Adipocyte (in vitro differentiated cells): ENCODE measurements around the gene MIDN.

Experiments
- DNase-seq: peaks from one replicate; pipeline ENCODE4 v3.0.0-alpha.2; 2015; ENCODE audit warnings: low read depth
- H3K27me3 ChIP-seq: replicated peaks from 2 replicates; pipeline ENCODE4 v1.7.0; 2013; ENCODE audit warnings: mild to moderate bottlenecking, low read length, moderate library complexity; ENCODE audit not compliant: control insufficient read depth, insufficient read depth
- H3K36me3 ChIP-seq: 2 replicates; pipeline ENCODE4 v1.7.0; 2013; ENCODE audit warnings: low read length, mild to moderate bottlenecking, moderate library complexity; ENCODE audit not compliant: control insufficient read depth, insufficient read depth, severe bottlenecking
- H3K4me1 ChIP-seq: 2 replicates; pipeline ENCODE4 v1.7.0; 2013; ENCODE audit warnings: mild to moderate bottlenecking, low read length, moderate library complexity; ENCODE audit not compliant: control insufficient read depth, insufficient read depth
- H3K4me3 ChIP-seq: 2 replicates; pipeline ENCODE4 v1.7.0; 2013; ENCODE audit warnings: mild to moderate bottlenecking, low read length, moderate library complexity
- H3K9ac ChIP-seq: 2 replicates; pipeline ENCODE4 v1.7.0; 2013; ENCODE audit warnings: mild to moderate bottlenecking, low read length, moderate library complexity
- H3K9me3 ChIP-seq: 2 replicates; pipeline ENCODE4 v1.7.0; 2013; ENCODE audit warnings: mild to moderate bottlenecking, low read length, moderate library complexity; ENCODE audit not compliant: control insufficient read depth

MIDN gene

GRCh38 chr19:1252821-1253513 is 4.6 kb downstream of the MIDN start:
- H3K9me3 ChIP-seq, result no peaks in the 10 kb centered on the region
- H3K36me3 ChIP-seq, result peaks cover 48% of the 10 kb centered on the region
- H3K4me3 ChIP-seq, result peak overlapping the region; percentile 88
- H3K9ac ChIP-seq, result peak overlapping the region; percentile 97
- peak; percentile 97 for DNase-seq
- no peaks in the 10 kb centered on the region for H3K27me3 ChIP-seq
- H3K4me1 ChIP-seq, result peaks cover 41% of the 10 kb centered on the region

GRCh38 chr19:1253514-1254080 is 5.2 kb downstream of the MIDN start:
- H3K4me3 ChIP-seq, result peak overlapping the region; percentile 79
- H3K4me1 ChIP-seq, result peaks cover 45% of the 10 kb centered on the region

GRCh38 chr19:1254081-1254527 is 5.7 kb downstream of the MIDN start:
- H3K27me3 ChIP-seq, result no peaks in the 10 kb centered on the region
- H3K9me3 ChIP-seq, result no peaks in the 10 kb centered on the region
- peaks cover 48% of the 10 kb centered on the region for H3K4me1 ChIP-seq
- DNase-seq, result no peak
- H3K9ac ChIP-seq, result peak overlapping the region; percentile 97
- H3K4me3 ChIP-seq, result peak overlapping the region; percentile 79
- H3K36me3 ChIP-seq, result peaks cover 54% of the 10 kb centered on the region

More at GRCh38 chr19:1253514-1254080, 5.2 kb downstream of the MIDN start:
- no peak for DNase-seq
- peak overlapping the region; percentile 97 for H3K9ac ChIP-seq
- no peaks in the 10 kb centered on the region for H3K9me3 ChIP-seq
- no peaks in the 10 kb centered on the region for H3K27me3 ChIP-seq
- peaks cover 54% of the 10 kb centered on the region for H3K36me3 ChIP-seq

- Histone ChIP-seq H3K9ac (peak overlapping the region; percentile 97), H3K4me3 (peak overlapping the region; percentile 79), H3K27me3 (no peaks in the 10 kb centered on the region), H3K36me3 (peaks cover 54% of the 10 kb centered on the region), H3K9me3 (no peaks in the 10 kb centered on the region), H3K4me1 (peaks cover 52% of the 10 kb centered on the region)
- DNase-seq, result no peak
Measured at GRCh38 chr19:1254530-1255185, 6.3 kb downstream of the MIDN start.

GRCh38 chr19:1255186-1256161 is 7.1 kb downstream of the MIDN start:
- Histone ChIP-seq H3K4me1 (peaks cover 55% of the 10 kb centered on the region), H3K36me3 (peaks cover 54% of the 10 kb centered on the region), H3K27me3 (no peaks in the 10 kb centered on the region), H3K9ac (peak overlapping the region; percentile 97), H3K9me3 (no peaks in the 10 kb centered on the region), H3K4me3 (no peak overlapping the region)
- no peak for DNase-seq

GRCh38 chr19:1256646-1257474 is 8.5 kb downstream of the MIDN start:
- DNase-seq, result peak; percentile 0
- Histone ChIP-seq H3K4me3 (no peak overlapping the region), H3K4me1 (peaks cover 63% of the 10 kb centered on the region), H3K36me3 (peaks cover 48% of the 10 kb centered on the region), H3K9me3 (no peaks in the 10 kb centered on the region), H3K27me3 (no peaks in the 10 kb centered on the region), H3K9ac (peak overlapping the region; percentile 68)

- peaks cover 71% of the 10 kb centered on the region for H3K4me1 ChIP-seq
- DNase-seq, result no peak
Measured at GRCh38 chr19:1257475-1258162, 9.2 kb downstream of the MIDN start.

GRCh38 chr19:1258163-1258492 is 9.7 kb downstream of the MIDN start:
- H3K27me3 ChIP-seq, result no peaks in the 10 kb centered on the region
- DNase-seq, result no peak
- H3K36me3 ChIP-seq, result peaks cover 48% of the 10 kb centered on the region
- no peak overlapping the region for H3K4me3 ChIP-seq
- H3K4me1 ChIP-seq, result peaks cover 73% of the 10 kb centered on the region
- H3K9ac ChIP-seq, result peak overlapping the region; percentile 55
- no peaks in the 10 kb centered on the region for H3K9me3 ChIP-seq

More at GRCh38 chr19:1257475-1258162, 9.2 kb downstream of the MIDN start:
- Histone ChIP-seq H3K27me3 (no peaks in the 10 kb centered on the region), H3K36me3 (peaks cover 48% of the 10 kb centered on the region), H3K4me3 (no peak overlapping the region), H3K9ac (peak overlapping the region; percentile 55), H3K9me3 (no peaks in the 10 kb centered on the region)

GRCh38 chr19:1258707-1259205 is 10.4 kb downstream of the MIDN start:
- Histone ChIP-seq H3K9me3 (no peaks in the 10 kb centered on the region), H3K4me1 (peaks cover 68% of the 10 kb centered on the region)

More at GRCh38 chr19:1258707-1259205, 10.4 kb downstream of the MIDN start:
- DNase-seq, result no peak
- Histone ChIP-seq H3K9ac (peak overlapping the region; percentile 55), H3K4me3 (peak overlapping the region; percentile 15), H3K36me3 (peaks cover 48% of the 10 kb centered on the region), H3K27me3 (no peaks in the 10 kb centered on the region)
